ENCODE data around the gene KRTAP10-1.

DNA sequence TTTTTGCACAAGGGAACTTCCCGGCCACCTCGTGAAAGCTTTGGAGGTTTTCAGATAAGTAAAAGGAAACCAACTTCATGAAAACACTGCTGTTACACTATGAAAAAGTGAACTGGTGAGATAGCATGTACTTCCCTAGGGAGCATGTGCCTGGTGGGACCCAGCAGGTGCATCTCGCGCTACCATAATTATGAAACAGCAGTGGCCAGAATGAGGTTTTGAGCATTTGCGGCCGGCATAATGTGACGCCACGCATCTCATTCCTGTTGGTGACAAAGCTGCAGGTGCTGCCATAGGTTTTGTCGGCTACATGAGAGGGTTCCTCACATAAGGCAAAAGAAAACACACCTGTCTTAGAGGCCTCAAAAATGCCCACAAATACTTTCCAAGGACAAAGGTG, 16.9 kb upstream of the KRTAP10-1 start:
- TF ChIP-seq, protein P1, sequence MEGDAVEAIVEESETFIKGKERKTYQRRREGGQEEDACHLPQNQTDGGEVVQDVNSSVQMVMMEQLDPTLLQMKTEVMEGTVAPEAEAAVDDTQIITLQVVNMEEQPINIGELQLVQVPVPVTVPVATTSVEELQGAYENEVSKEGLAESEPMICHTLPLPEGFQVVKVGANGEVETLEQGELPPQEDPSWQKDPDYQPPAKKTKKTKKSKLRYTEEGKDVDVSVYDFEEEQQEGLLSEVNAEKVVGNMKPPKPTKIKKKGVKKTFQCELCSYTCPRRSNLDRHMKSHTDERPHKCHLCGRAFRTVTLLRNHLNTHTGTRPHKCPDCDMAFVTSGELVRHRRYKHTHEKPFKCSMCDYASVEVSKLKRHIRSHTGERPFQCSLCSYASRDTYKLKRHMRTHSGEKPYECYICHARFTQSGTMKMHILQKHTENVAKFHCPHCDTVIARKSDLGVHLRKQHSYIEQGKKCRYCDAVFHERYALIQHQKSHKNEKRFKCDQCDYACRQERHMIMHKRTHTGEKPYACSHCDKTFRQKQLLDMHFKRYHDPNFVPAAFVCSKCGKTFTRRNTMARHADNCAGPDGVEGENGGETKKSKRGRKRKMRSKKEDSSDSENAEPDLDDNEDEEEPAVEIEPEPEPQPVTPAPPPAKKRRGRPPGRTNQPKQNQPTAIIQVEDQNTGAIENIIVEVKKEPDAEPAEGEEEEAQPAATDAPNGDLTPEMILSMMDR (IDR thresholded peaks at IDR 0.05 in 4 of 5, conservative IDR thresholded peaks at IDR 0.05 in 1 of 5): no peak
- TF ChIP-seq POLR2A (IDR thresholded peaks at IDR 0.05): no peak
